Measurements from ENCODE around the gene ELOVL3. TPM values are rescaled to one million over a fixed set of nuclear protein-coding genes. Genes with fewer than 3 reads are reported as not detected.
A peak's percentile ranks its signal among the peaks of the same experiment; 100 is the strongest.

ELOVL3 gene
- total and polyA plus RNA-seq, 2 donors (not counting 3 experiments of a cell fraction or from before 2014, with no cell fraction given), result not detected

DNA sequence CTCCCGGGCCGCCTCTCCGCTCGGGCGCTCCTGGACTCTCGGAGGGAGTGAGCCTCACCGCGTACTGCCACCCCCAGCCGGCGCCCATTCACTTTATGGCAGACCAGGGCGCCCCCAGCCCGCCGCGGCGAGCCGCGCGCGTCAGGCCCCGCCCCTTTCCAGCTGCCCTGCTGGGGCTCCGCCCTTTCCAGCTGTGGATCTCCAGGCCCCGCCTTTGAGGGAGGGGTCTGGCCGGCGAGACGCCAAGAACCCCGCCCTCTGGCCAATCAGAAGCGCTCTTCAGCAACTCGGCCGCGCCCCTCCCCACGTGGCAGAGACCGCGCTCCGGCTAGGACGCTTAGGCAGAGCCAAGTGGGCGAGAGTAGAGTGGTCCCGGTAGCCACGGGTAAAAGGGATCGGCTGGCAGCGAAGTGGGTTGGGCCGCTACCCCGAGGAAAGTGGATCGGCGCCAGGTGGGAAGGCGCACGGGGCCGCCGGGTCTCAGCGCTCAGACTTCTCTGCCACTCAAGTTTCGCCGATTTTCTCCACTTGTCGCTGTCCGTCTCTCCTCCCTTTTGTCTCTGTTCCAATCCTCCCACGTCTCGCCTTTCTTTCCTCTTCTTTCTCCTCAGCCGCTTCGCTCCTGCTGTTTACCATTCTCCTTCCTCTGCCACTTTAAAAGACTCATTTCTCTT, 15.5 kb downstream of the ELOVL3 start, which contains the start of gene PITX3:
Gene PITX3 (minus strand): TSS at position 69 of the 674 bp plus-strand sequence. CDS start 9,432 bp downstream, outside the sequence.
- no TSS peak for BruUV-seq (replicated peaks)
- peaks cover 35 to 36% of the 10 kb centered on the region in 2 experiments for H3K27me3 ChIP-seq (ENCODE audit: control insufficient read depth in 2 of 2, insufficient read depth in 2 of 2, low read length in 2 of 2)
- dilution Hi-C loops (cut with MboI; ENCODE audit: extremely low pct_ligation_motif_present, low sequenced_read_pairs) (loop anchor here (25.0 kb wide), 1 partner anchor 121 kb away; no protein-coding TSS in a partner anchor), intact Hi-C loops (cut with micrococcal nuclease) (no loop called here)
- peak within 1 kb of the TSS; percentile 86 for H3K4me2 ChIP-seq (ENCODE audit: insufficient read depth, low read length)
- no peaks in the 10 kb centered on the region for H4K20me1 ChIP-seq (replicated peaks; ENCODE audit: control insufficient read depth, extremely low read depth, insufficient read depth, low read length)
- H3K4me1 ChIP-seq (ENCODE audit: control insufficient read depth, extremely low read depth, insufficient read depth, low read length), result peaks cover 22% of the 10 kb centered on the region
- H3K9me3 ChIP-seq (replicated peaks; ENCODE audit: control insufficient read depth, insufficient read depth, low read length), result no peaks in the 10 kb centered on the region
- ChIA-PET POLR2A (interaction anchor here (1.2 kb wide), 1 partner anchor 10 kb away, joined by 3 read pairs; no protein-coding TSS in a partner anchor), CTCF (interaction anchor here (0.9 to 17.3 kb wide), 5 partner anchors 11 to 156 kb away, joined by 3 to 1402 read pairs (median 6); partner anchors contain the start of gene ELOVL3)
- peaks cover 10% of the 10 kb centered on the region for H3K79me2 ChIP-seq (ENCODE audit: control insufficient read depth, insufficient read depth, low read length)
- H3K27ac ChIP-seq (ENCODE audit: insufficient read depth, low read depth, low read length), result no peak within 1 kb of the TSS
- H3K36me3 ChIP-seq (ENCODE audit: control insufficient read depth in 2 of 2, extremely low read depth in 1 of 2, insufficient read depth in 2 of 2, low read length in 2 of 2), result no peaks in the 10 kb centered on the region
- FAIRE-seq, result peak; percentile 90
- H2AFZ ChIP-seq (ENCODE audit: low read depth, low read length), result peak within 1 kb of the TSS; percentile 95
- H3K9me1 ChIP-seq (replicated peaks; ENCODE audit: control insufficient read depth, extremely low read depth, insufficient read depth, low read length), result no peaks in the 10 kb centered on the region
- no peak for TF ChIP-seq FOS (IDR thresholded peaks at IDR 0.05; ENCODE audit: borderline replicate concordance, insufficient read depth, low read length)
- TF ChIP-seq MAX (IDR thresholded peaks at IDR 0.05; ENCODE audit: insufficient read depth, insufficient read length), result peak; percentile 75
- no peak within 1 kb of the TSS for H3K9ac ChIP-seq (replicated peaks; ENCODE audit: extremely low read depth, insufficient read depth, low read length)
- H3K4me3 ChIP-seq (replicated peaks in 1 of 3; ENCODE audit: insufficient read depth in 1 of 3, low read depth in 1 of 3, low read length in 3 of 3), result peak within 1 kb of the TSS; percentile 36 to 58 (median 42)
- DNase-seq (ENCODE audit: low read depth, low spot score), result peak; percentile 92

GRCh38 chr10:102242118-102242485, 16.0 kb downstream of the ELOVL3 start:
- Histone ChIP-seq H2AFZ (ENCODE audit: low read depth, low read length) (peak overlapping the region; percentile 95), H3K27ac (ENCODE audit: insufficient read depth, low read depth, low read length) (no peak overlapping the region), H3K9me3 (replicated peaks; ENCODE audit: control insufficient read depth, insufficient read depth, low read length) (no peaks in the 10 kb centered on the region), H3K79me2 (ENCODE audit: control insufficient read depth, insufficient read depth, low read length) (peaks cover 15% of the 10 kb centered on the region), H3K36me3 (ENCODE audit: control insufficient read depth in 2 of 2, extremely low read depth in 1 of 2, insufficient read depth in 2 of 2, low read length in 2 of 2) (no peaks in the 10 kb centered on the region), H3K4me2 (ENCODE audit: insufficient read depth, low read length) (peak overlapping the region; percentile 86), H3K27me3 (ENCODE audit: control insufficient read depth in 2 of 2, insufficient read depth in 2 of 2, low read length in 2 of 2) (peaks cover 31 to 33% of the 10 kb centered on the region in 2 experiments), H3K4me3 (replicated peaks in 1 of 3; ENCODE audit: insufficient read depth in 1 of 3, low read depth in 1 of 3, low read length in 3 of 3) (peak overlapping the region; percentile 36 to 58 (median 42)), H3K4me1 (ENCODE audit: control insufficient read depth, extremely low read depth, insufficient read depth, low read length) (peaks cover 27% of the 10 kb centered on the region), H4K20me1 (replicated peaks; ENCODE audit: control insufficient read depth, extremely low read depth, insufficient read depth, low read length) (no peaks in the 10 kb centered on the region), H3K9ac (replicated peaks; ENCODE audit: extremely low read depth, insufficient read depth, low read length) (no peak overlapping the region), H3K9me1 (replicated peaks; ENCODE audit: control insufficient read depth, extremely low read depth, insufficient read depth, low read length) (no peaks in the 10 kb centered on the region)
- POLR2A ChIA-PET, result no interaction called here
- TF ChIP-seq POLR2AphosphoS5 (IDR thresholded peaks at IDR 0.05; ENCODE audit: insufficient read depth, low read depth, low read length) (no peak), MAX (IDR thresholded peaks at IDR 0.05; ENCODE audit: insufficient read depth, insufficient read length) (no peak), JUN (IDR thresholded peaks at IDR 0.05; ENCODE audit: borderline replicate concordance, insufficient read depth, insufficient read length, low read depth) (no peak), FOS (IDR thresholded peaks at IDR 0.05; ENCODE audit: borderline replicate concordance, insufficient read depth, low read length) (no peak), POLR2A (IDR thresholded peaks at IDR 0.05; ENCODE audit: low read depth, low read length) (no peak), MYC (IDR thresholded peaks at IDR 0.05; ENCODE audit: low read depth, low read length) (no peak), EZH2 (IDR thresholded peaks at IDR 0.05; ENCODE audit: borderline replicate concordance, low read depth, low read length, severe bottlenecking) (no peak), GATA2 (IDR thresholded peaks at IDR 0.05; ENCODE audit: insufficient read depth, insufficient read length, low read depth, low read length) (no peak)
- TF ChIP-seq, protein P1, sequence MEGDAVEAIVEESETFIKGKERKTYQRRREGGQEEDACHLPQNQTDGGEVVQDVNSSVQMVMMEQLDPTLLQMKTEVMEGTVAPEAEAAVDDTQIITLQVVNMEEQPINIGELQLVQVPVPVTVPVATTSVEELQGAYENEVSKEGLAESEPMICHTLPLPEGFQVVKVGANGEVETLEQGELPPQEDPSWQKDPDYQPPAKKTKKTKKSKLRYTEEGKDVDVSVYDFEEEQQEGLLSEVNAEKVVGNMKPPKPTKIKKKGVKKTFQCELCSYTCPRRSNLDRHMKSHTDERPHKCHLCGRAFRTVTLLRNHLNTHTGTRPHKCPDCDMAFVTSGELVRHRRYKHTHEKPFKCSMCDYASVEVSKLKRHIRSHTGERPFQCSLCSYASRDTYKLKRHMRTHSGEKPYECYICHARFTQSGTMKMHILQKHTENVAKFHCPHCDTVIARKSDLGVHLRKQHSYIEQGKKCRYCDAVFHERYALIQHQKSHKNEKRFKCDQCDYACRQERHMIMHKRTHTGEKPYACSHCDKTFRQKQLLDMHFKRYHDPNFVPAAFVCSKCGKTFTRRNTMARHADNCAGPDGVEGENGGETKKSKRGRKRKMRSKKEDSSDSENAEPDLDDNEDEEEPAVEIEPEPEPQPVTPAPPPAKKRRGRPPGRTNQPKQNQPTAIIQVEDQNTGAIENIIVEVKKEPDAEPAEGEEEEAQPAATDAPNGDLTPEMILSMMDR (IDR thresholded peaks at IDR 0.05; ENCODE audit: extremely low read depth in 1 of 2, insufficient read depth in 1 of 2, low read depth in 1 of 2, low read length in 2 of 2), result no peak
- dilution Hi-C loops (cut with MboI; ENCODE audit: extremely low pct_ligation_motif_present, low sequenced_read_pairs) (loop anchor here (25.0 kb wide), 1 partner anchor 120 kb away; no protein-coding TSS in a partner anchor), intact Hi-C loops (cut with micrococcal nuclease) (no loop called here)
- FAIRE-seq, result no peak
- no peak for DNase-seq (ENCODE audit: low read depth, low spot score)
- no TSS peak for BruUV-seq (replicated peaks)
- CTCF ChIA-PET, result interaction anchor here (0.9 to 17.3 kb wide), 3 partner anchors 11 to 108 kb away, joined by 4 to 1402 read pairs (median 47); partner anchors contain the start of gene ELOVL3
